ENCODE measurements around the gene SPINK14. TPM values are rescaled to one million over a fixed set of nuclear protein-coding genes. Genes with fewer than 3 reads are reported as not detected.
A peak's percentile ranks its signal among the peaks of the same experiment; 100 is the strongest.

SPINK14 gene
- total and polyA plus RNA-seq, 2 of the 13 experiments (the other 11 are each of a cell fraction or from before 2014, with no cell fraction given) = not detected

DNA sequence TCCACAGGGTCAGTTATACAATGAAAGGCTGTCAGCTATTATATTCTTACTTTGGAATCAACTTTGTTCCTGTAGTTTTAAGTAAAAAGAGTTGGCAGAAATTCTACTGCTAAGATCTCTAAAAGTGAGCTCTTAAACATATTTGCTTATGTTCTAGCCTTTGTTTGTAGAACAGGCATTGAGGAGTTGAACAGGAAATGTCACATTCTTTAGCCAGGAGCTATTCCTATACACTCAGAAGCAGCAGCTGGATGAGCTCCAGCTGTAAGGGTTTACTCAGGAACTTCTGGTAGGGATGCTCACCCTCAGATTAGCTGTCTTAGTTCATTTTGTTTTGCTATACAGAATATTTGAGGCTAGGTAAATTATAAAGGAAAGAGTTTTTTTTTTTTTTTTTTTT lies 22.4 kb upstream of the SPINK14 start (continued):
- TF ChIP-seq HDAC2 (CRISPR knock-in tag; IDR thresholded peaks at IDR 0.05) = 0 out of 2 replicates have a peak, but pooled peaks have one; percentile 14
- peak; percentile 46; the same call in 1 of the 2 replicates for TF ChIP-seq TCF7 (IDR thresholded peaks at IDR 0.05; ENCODE audit: low read depth)

DNA sequence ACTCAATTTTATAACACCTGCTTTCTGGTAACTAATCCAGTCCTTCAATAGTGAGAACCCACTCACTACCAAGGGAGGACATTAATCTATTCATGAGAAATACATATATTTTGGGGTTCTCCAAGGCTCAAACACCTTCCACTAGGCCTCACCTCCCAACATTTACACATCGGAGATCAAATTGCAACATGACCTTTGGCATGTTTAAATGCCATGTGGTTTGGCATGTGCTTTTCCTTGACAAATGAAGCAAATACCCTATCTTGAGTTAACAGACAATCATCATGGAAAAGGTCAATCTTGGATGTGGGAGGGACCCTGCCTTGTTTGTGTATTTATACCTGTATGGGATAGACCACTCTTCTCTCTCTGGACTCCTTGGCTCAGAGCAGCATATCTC lies 21.9 kb upstream of the SPINK14 start:
- Histone ChIP-seq H3K4me3 (replicated peaks in 1 of 3; ENCODE audit: insufficient read depth in 1 of 3, low read depth in 2 of 3, low read length in 3 of 3) (no peak overlapping the region), H2AFZ (ENCODE audit: low read length) (no peak overlapping the region), H3K36me3 (replicated peaks in 1 of 2; ENCODE audit: control insufficient read depth in 1 of 2, insufficient read depth in 2 of 2, low read length in 2 of 2) (no peaks in the 10 kb centered on the region), H3K27ac (ENCODE audit: extremely low read length, insufficient read depth, low read length) (no peak overlapping the region), H3K79me2 (ENCODE audit: insufficient read depth, low read length) (no peaks in the 10 kb centered on the region), H4K20me1 (ENCODE audit: insufficient read depth, low read length) (no peaks in the 10 kb centered on the region), H3K4me2 (ENCODE audit: low read depth, low read length) (no peak overlapping the region; the same call in 1 of the 2 replicates), H3K4me1 (ENCODE audit: insufficient read depth, low read length) (peaks cover 35% of the 10 kb centered on the region), H3K9me3 (ENCODE audit: low read length) (no peaks in the 10 kb centered on the region), H3K27me3 (ENCODE audit: control insufficient read depth in 1 of 2, insufficient read depth in 2 of 2, low read length in 2 of 2) (no peaks in the 10 kb centered on the region), H3K9ac (ENCODE audit: insufficient read depth, low read depth, low read length) (no peak overlapping the region)
- ChIA-PET CTCF (ENCODE audit: low intra/inter-chr PET ratio, low total read pairs) (no interaction called here), POLR2A (no interaction called here)
- DNase-seq (ENCODE audit: low spot score) (peak; percentile 34), ATAC-seq (no peak; the same call in 2 of the 3 replicates), FAIRE-seq (no peak)
- in situ Hi-C loops (cut with HindIII; ENCODE audit: extremely low pct_ligation_motif_present, low pct_unique_long_range_greater_than_20kb) (no loop called here), intact Hi-C loops (cut with micrococcal nuclease; ENCODE audit: unreplicated experiment) (loop anchor here (10.0 kb wide), 2 partner anchors 238 to 312 kb away; partner anchors contain the start of genes FBXO38 and SPINK1)
- BruUV-seq (replicated peaks) = no TSS peak
- WGBS (ENCODE audit: low lambda C conversion rate) = 0% methylated on average over 1 of the region's 1 CpG
- TF ChIP-seq, protein P1, sequence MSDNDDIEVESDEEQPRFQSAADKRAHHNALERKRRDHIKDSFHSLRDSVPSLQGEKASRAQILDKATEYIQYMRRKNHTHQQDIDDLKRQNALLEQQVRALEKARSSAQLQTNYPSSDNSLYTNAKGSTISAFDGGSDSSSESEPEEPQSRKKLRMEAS (IDR thresholded peaks at IDR 0.05) = peak; percentile 45
- TF ChIP-seq PAWR (CRISPR knock-in tag; IDR thresholded peaks at IDR 0.05; ENCODE audit: borderline replicate concordance) (no peak), SRSF4 (IDR thresholded peaks at IDR 0.05; ENCODE audit: low read depth, low read length, poor library complexity, severe bottlenecking) (no peak), SIX4 (CRISPR knock-in tag; IDR thresholded peaks at IDR 0.05) (peak; percentile 71), POLR2AphosphoS5 (IDR thresholded peaks at IDR 0.05; ENCODE audit: low read depth, low read length) (no peak), PAX8 (CRISPR knock-in tag; IDR thresholded peaks at IDR 0.05; ENCODE audit: borderline replicate concordance) (no peak), ZNF367 (CRISPR knock-in tag; IDR thresholded peaks at IDR 0.05; ENCODE audit: borderline replicate concordance) (no peak), SIX1 (CRISPR knock-in tag; IDR thresholded peaks at IDR 0.05; ENCODE audit: borderline replicate concordance) (peak; percentile 49; the same call in 1 of the 2 replicates), ZNF644 (CRISPR knock-in tag; IDR thresholded peaks at IDR 0.05; ENCODE audit: low read depth) (peak; percentile 57; the same call in 1 of the 2 replicates), HNF4A (CRISPR knock-in tag; IDR thresholded peaks at IDR 0.05) (peak; percentile 27; the same call in 1 of the 2 replicates)
- TF ChIP-seq, protein P2, sequence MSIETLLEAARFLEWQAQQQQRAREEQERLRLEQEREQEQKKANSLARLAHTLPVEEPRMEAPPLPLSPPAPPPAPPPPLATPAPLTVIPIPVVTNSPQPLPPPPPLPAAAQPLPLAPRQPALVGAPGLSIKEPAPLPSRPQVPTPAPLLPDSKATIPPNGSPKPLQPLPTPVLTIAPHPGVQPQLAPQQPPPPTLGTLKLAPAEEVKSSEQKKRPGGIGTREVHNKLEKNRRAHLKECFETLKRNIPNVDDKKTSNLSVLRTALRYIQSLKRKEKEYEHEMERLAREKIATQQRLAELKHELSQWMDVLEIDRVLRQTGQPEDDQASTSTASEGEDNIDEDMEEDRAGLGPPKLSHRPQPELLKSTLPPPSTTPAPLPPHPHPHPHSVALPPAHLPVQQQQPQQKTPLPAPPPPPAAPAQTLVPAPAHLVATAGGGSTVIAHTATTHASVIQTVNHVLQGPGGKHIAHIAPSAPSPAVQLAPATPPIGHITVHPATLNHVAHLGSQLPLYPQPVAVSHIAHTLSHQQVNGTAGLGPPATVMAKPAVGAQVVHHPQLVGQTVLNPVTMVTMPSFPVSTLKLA (IDR thresholded peaks at IDR 0.05) = peak; percentile 89
